HUES6 (cell line): ENCODE data around the gene RCAN1.
"Not testable (repeated sequence)": the region's sequence is repeated elsewhere in the genome, so short reads cannot be mapped to it uniquely, and the experiment has no call there.

Experiments used
- H3K27ac ChIP-seq: 2 replicates; pipeline ENCODE4 v1.7.0; 2013; ENCODE audit warnings: low read depth, mild to moderate bottlenecking, low read length, inconsistent platforms
- H3K27me3 ChIP-seq: 2 replicates; pipeline ENCODE4 v1.6.1; 2013; ENCODE audit warnings: low read length; ENCODE audit not compliant: control insufficient read depth, insufficient read depth
- H3K36me3 ChIP-seq: 2 replicates; pipeline ENCODE4 v1.6.1; 2013; ENCODE audit warnings: low read length; ENCODE audit not compliant: control insufficient read depth, insufficient read depth
- H3K4me1 ChIP-seq: 2 replicates; pipeline ENCODE4 v1.6.1; 2013; ENCODE audit warnings: low read length; ENCODE audit not compliant: control insufficient read depth, insufficient read depth
- H3K4me3 ChIP-seq: 2 replicates; pipeline ENCODE4 v1.5.1; 2013; ENCODE audit warnings: low read depth, low read length
- H3K9ac ChIP-seq: one replicate; pipeline ENCODE4 v1.6.1; 2013; ENCODE audit warnings: mild to moderate bottlenecking, low read length
- H3K9me3 ChIP-seq: 2 replicates; pipeline ENCODE4 v1.6.1; 2013; ENCODE audit warnings: low read depth, low read length; ENCODE audit not compliant: control insufficient read depth, insufficient read depth

RCAN1 gene

GRCh38 chr21:34582506-34583150 is 32.3 kb downstream of the RCAN1 start:
- no peak overlapping the region for H3K27ac ChIP-seq
- no peaks in the 10 kb centered on the region for H3K36me3 ChIP-seq
- no peaks in the 10 kb centered on the region for H3K27me3 ChIP-seq
- no peak overlapping the region for H3K9ac ChIP-seq
- H3K4me1 ChIP-seq, result peaks cover 3% of the 10 kb centered on the region; the same call in 1 of the 2 replicates
- H3K4me3 ChIP-seq, result no peak overlapping the region
- H3K9me3 ChIP-seq, result no peaks in the 10 kb centered on the region

GRCh38 chr21:34580181-34580700 is 34.7 kb downstream of the RCAN1 start:
- no peak overlapping the region for H3K27ac ChIP-seq
- H3K9me3 ChIP-seq, result no peaks in the 10 kb centered on the region
- no peaks in the 10 kb centered on the region for H3K27me3 ChIP-seq
- peaks cover 3% of the 10 kb centered on the region; the same call in 1 of the 2 replicates for H3K4me1 ChIP-seq
- H3K4me3 ChIP-seq, result no peak overlapping the region
- H3K9ac ChIP-seq, result no peak overlapping the region
- no peaks in the 10 kb centered on the region for H3K36me3 ChIP-seq

DNA sequence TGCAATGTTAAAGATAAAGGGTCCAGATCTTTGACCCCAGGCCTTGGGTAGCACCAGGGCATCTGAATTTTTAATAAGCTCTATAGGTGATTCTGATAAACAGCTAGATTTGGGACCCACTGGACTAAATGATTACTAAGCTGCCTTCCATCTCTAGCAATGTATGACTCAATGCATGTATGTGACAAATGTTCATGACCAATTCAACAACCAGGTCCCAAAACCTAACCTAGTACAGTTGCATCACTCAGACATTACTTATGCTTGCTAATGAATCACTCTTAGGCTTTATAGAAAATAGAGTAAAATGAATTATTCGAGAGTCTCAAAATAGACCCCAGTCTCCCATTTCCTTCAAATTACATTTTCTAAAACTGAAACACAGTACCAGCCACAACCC is 35.5 kb downstream of the RCAN1 start:
- no peak overlapping the region for H3K27ac ChIP-seq
- H3K27me3 ChIP-seq, result no peaks in the 10 kb centered on the region
- no peaks in the 10 kb centered on the region for H3K9me3 ChIP-seq
- no peaks in the 10 kb centered on the region for H3K36me3 ChIP-seq
- peaks cover 3% of the 10 kb centered on the region; the same call in 1 of the 2 replicates for H3K4me1 ChIP-seq
- H3K4me3 ChIP-seq, result no peak overlapping the region
- no peak overlapping the region for H3K9ac ChIP-seq

GRCh38 chr21:34576041-34576511 is 38.8 kb downstream of the RCAN1 start:
- H3K4me3 ChIP-seq, result no peak overlapping the region
- no peaks in the 10 kb centered on the region for H3K27me3 ChIP-seq
- H3K27ac ChIP-seq, result no peak overlapping the region
- H3K9ac ChIP-seq, result no peak overlapping the region
- H3K9me3 ChIP-seq, result no peaks in the 10 kb centered on the region
- no peaks in the 10 kb centered on the region for H3K36me3 ChIP-seq
- H3K4me1 ChIP-seq, result no peaks in the 10 kb centered on the region

GRCh38 chr21:34574601-34575529 is 40.0 kb downstream of the RCAN1 start:
- Histone ChIP-seq H3K9me3 (no peaks in the 10 kb centered on the region), H3K9ac (no peak overlapping the region), H3K36me3 (no peaks in the 10 kb centered on the region), H3K4me3 (no peak overlapping the region), H3K27ac (no peak overlapping the region), H3K27me3 (no peaks in the 10 kb centered on the region), H3K4me1 (no peaks in the 10 kb centered on the region)

GRCh38 chr21:34571994-34572393 is 42.9 kb downstream of the RCAN1 start:
- Histone ChIP-seq H3K9ac (no peak overlapping the region), H3K4me1 (no peaks in the 10 kb centered on the region), H3K27ac (no peak overlapping the region)

GRCh38 chr21:34570313-34570712 is 44.6 kb downstream of the RCAN1 start:
- no peaks in the 10 kb centered on the region for H3K27me3 ChIP-seq
- no peaks in the 10 kb centered on the region for H3K9me3 ChIP-seq
- H3K4me3 ChIP-seq, result no peak overlapping the region
- H3K36me3 ChIP-seq, result no peaks in the 10 kb centered on the region
- no peak overlapping the region for H3K27ac ChIP-seq
- H3K4me1 ChIP-seq, result no peaks in the 10 kb centered on the region
- no peak overlapping the region for H3K9ac ChIP-seq

More at GRCh38 chr21:34571994-34572393, 42.9 kb downstream of the RCAN1 start:
- Histone ChIP-seq H3K9me3 (no peaks in the 10 kb centered on the region), H3K4me3 (no peak overlapping the region), H3K27me3 (no peaks in the 10 kb centered on the region), H3K36me3 (no peaks in the 10 kb centered on the region)

- no peak overlapping the region for H3K9ac ChIP-seq
- H3K9me3 ChIP-seq, result no peaks in the 10 kb centered on the region
- H3K4me1 ChIP-seq, result no peaks in the 10 kb centered on the region
- H3K27me3 ChIP-seq, result no peaks in the 10 kb centered on the region
- H3K27ac ChIP-seq, result no peak overlapping the region
- no peaks in the 10 kb centered on the region for H3K36me3 ChIP-seq
- H3K4me3 ChIP-seq, result no peak overlapping the region
Measured at GRCh38 chr21:34569381-34569979, 45.4 kb downstream of the RCAN1 start.

DNA sequence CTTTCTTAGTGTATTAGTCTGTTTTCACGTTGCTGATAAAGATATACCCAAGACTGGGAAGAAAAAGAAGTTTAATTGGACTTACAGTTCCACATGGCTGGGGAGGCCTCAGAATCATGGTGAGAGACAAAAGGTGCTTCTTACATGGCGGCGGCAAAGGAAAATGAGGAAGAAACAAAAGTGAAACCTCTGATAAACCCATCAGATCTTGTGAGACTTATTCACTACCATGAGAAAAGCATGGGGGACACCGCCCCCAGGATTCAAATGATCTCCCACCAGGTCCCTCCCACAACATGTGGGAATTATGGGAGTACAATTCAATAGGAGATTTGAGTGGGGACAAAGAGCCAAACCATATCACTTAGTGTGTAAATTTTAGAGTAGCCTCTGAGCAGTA is 46.1 kb downstream of the RCAN1 start:
- H3K27me3 ChIP-seq, H3K4me3 ChIP-seq, H3K9ac ChIP-seq, H3K9me3 ChIP-seq, H3K36me3 ChIP-seq, H3K4me1 ChIP-seq, H3K27ac ChIP-seq: not testable (repeated sequence)

DNA sequence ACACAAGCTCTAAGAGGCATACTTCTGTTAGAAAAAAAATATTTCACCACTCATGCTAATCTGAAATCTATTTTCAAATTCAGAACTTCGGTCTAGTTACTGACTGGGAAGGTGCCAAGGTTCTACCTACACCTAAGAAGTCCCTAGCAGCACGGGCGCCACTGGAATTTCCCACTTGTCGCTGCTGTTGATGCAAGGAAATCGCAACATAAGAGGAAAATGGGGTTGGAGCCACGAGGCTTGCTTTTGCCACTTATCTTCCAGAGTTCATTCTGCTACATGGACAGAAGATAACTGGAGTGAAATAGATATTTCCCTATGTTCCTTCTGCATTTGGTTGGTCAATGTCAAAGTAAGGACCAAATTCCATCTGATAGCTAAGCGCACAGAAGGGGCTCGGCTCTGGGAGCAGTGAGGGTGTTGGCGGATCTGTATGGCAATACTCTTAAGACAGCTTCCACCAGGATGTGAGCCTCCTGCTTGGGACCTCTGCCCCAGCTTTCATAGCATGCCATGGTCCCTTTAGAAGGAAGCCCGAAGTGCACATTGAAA is 47.2 kb downstream of the RCAN1 start:
- Histone ChIP-seq H3K27ac (no peak overlapping the region), H3K9ac (no peak overlapping the region), H3K9me3 (no peaks in the 10 kb centered on the region), H3K36me3 (no peaks in the 10 kb centered on the region), H3K4me3 (no peak overlapping the region), H3K27me3 (no peaks in the 10 kb centered on the region), H3K4me1 (no peaks in the 10 kb centered on the region)
